Measurements from ENCODE around the gene NPTXR.
"Not testable (repeated sequence)": the region's sequence is repeated elsewhere in the genome, so short reads cannot be mapped to it uniquely, and the experiment has no call there.

The NPTXR gene

DNA sequence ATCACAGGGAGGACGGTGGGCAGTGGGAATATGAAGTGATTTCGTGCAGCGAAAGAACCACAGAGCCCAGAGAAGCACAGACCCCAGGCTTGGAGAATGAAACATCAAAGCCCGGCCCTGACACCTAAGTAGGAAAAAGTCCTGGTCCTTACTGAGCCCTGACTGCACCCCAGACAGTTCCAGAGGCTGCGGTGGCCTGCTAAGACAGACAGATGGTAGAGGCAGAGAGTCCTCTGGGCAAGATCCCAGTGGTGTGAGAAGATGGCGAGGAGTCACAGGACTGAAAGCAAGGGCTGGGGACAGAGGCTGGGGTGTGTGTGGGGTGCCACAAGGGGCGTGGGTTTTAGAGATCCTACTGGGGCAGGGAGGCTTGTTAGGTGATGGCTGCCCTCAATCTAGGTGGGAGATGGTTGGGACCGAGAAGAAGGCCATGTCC is 24.5 kb upstream of the NPTXR start:
- DNase-seq = no peak

DNA sequence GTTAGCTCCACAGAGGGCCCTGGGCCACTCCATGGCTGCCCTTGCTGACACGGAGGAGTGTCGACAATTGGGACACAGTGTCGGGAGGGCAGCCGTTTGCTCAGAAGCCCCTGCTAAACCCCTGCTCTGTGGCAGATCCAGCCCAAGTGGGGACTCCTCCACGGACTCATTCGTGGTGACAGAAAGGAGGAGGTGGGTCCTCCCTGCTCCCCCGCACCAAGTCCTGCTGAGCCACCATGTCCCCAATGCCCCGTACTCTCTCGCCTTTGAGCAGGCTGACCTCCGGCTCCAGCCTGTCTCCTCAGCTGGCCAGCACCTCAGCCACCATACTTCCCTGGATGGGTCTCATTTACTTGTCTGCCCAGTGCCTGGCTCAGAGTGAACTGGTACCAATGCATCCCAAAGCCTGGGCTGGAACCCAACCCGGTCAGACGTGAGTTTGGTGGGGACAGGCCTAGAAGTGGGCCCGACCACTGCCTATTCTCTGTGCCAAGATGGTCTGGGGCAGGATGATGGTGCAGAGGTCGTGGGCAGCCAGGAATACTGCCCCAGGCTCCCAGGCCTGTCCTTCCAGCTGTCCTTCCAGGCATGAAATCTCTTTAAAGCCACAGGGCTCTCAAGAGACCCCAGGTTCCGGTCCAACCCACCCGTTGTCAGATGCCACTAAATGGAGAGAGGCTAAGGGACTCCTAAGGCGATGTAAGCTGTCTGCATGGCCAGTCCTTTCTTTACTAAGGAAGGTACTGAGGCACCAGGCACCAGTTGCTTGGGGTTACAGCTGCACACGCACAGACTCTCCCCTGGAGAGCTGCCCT is 23.9 kb upstream of the NPTXR start:
- no peak for DNase-seq

- no peak for DNase-seq
Observed at GRCh38 chr22:38867124-38867455, 23.3 kb upstream of the NPTXR start.

DNA sequence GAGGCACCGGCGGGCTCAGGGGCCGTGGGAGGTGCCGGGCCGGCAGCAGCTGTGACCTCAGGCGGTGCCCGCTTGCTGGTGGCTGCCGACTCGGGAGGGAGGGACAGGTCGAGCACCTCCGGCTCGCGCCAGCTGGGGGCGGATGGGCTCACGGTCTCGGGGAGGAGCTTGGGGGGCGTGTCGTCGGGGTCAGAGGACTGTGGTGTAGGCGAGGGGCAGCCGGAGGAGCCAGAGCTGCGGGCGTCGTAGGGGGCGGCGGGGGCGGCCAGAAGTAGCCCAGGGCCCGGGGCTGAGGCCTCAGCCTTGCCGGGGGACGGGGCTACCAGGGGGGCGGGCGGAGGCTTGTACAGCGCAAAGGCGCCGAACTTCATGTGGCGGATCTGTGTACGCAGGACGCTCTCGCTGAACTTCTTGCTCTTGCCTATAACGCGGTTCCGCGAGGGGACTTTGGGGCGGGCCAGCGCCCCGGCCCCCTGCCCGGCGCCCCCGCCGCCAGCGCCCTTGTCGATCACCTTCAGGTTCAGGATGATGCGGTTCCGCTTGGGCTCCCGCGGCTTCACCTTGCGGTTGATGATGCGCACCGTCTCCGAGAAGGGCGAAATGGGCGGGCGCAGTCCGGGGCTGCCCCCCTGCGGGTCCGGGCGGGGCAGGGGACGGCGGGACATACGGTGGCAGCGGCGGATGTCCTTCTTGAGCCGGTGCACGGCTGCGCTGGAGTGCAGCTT is 22.7 kb upstream of the NPTXR start:
- DNase-seq = no peak

GRCh38 chr22:38866024-38866398 is 22.2 kb upstream of the NPTXR start:
- no peak for DNase-seq

DNA sequence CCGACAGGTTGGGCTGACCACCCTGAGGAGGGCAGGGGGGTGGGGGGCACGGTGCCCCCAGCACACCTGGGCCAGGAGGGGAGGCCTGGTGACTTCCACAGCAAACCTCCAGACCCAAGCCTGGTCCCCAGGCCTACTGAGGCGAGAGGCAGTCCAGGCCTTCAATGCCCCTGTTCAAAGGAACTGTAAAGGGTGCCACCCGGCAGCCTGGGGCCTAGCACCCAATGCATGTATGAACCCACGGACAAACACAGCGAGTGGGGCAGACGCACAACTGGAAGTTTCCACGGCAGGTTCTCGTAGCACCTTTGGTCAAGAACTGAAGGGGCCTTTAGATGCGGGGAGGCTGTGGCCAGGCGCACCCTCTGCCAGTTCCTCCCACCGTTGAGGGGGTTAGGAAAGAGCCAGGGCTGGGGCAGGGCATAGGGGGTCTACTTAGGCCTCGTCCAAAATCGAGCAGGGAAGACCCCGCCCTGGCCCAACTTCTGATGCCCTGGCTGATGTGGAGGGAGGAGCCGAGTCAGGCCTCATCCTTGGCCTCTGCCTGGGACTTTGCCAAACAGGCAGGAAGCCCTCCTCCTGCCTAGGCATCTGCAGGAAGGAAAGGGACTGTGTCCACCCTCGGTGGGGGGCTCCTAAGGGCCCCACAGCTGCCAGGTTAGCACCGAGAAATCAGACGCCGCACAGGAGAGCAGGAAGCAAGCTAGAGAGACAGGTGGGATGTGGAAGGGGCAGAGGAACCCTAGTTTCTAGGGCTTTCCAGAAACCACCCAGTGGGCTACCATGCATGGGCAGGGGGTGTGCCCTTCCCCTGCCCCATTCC is 21.6 kb upstream of the NPTXR start:
- no peak for DNase-seq

- DNase-seq = no peak
Observed at GRCh38 chr22:38864361-38865191, 20.7 kb upstream of the NPTXR start.

- DNase-seq = no peak
Observed at GRCh38 chr22:38863531-38864131, 19.8 kb upstream of the NPTXR start.

- no peak for DNase-seq
Observed at GRCh38 chr22:38862375-38863329, 18.8 kb upstream of the NPTXR start.

GRCh38 chr22:38861927-38862326 is 18.1 kb upstream of the NPTXR start:
- DNase-seq = no peak

- no peak for DNase-seq
Observed at GRCh38 chr22:38861170-38861876, 17.5 kb upstream of the NPTXR start.

GRCh38 chr22:38860283-38861169 is 16.7 kb upstream of the NPTXR start:
- no peak for DNase-seq

- no peak for DNase-seq
Observed at GRCh38 chr22:38859581-38860282, 15.9 kb upstream of the NPTXR start.

DNA sequence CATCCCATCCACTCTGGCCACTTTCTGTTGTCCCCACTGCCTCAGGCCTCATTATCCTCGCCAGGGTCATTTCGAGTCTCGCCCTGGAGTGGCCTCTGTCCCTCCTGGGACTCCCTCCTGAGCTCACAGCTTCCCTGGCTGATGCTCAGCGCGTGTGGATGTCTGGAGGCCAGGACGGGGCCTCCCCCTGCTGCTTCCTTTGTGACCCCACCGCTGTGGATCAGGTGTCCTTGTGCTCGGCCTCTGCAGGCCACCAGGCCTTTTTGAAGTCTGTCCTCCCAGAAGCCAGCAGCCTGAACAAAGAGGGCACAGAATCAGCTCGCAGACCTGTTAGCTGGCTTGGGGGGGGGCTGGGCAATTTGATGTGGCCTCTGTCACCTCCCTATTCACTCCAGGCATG is 14.7 kb upstream of the NPTXR start:
- DNase-seq = no peak

- not testable (repeated sequence) for DNase-seq
Observed at GRCh38 chr22:38854476-38854875, 10.6 kb upstream of the NPTXR start.

DNA sequence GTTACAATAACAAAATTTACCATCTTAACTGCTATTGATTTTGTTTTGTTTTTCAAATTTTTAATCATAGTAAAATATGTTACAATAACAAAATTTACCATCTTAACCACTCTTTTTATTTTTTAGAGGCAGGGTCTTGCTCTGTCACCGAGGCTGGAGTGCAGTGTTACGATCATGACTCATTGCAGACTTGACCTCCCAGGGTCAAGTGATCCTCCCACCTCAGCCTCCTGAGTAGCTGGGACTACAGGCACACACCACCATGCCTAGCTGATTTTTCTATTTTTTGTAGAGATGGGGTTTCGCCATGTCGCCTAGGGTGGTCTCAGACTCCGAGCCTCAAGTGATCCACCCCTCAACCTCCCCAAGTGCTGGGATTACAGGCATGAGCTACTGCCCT is 10.1 kb upstream of the NPTXR start:
- DNase-seq = not testable (repeated sequence)

- DNase-seq = no peak
Observed at GRCh38 chr22:38853196-38853651, 9.4 kb upstream of the NPTXR start.

DNA sequence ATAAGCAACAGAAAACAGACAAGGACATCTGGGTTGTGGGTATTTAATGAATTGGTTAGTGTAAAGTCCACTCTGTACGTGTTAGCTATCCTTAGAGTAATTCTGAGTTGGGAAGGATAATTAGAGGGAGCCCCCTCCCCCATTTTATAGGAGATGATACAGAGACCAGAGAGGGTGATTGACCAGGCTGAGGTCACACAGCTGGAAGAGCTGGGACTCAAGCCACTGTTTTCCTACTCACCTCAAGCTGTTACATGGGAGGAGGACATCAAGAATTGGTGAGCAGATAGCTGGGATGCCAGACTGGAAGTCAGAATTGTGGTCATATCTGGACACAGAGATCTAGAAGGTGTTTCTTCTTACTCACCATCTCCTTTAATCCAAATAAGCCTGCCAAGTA is 8.7 kb upstream of the NPTXR start:
- DNase-seq = no peak
